HK-2 (cell line): ENCODE data around the gene SEMA4B.

Experiments used
- DNase-seq: peaks from one replicate; pipeline ENCODE4 v3.0.0-alpha.2; 2018; ENCODE audit not compliant: unreplicated experiment

The SEMA4B gene

DNA sequence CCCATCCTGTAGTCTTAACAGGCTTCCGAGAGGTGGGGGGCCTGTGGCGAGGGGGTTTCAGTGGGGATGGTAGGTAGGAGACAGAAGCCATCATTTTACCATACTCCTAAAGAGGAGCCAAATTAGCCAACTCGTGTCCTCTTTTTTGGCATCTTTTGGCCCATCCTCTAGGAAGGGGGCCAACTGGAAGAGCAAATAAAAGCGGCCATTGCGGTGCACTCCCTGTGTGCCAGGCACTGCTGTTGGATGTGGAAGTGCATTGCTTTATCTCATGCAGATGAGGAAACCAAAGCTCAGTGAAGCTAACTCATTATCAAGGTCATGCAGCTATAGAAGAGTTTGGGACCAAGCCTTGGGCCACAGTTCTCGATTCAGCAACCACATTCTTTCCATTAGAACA lies 6.1 kb downstream of the SEMA4B start:
- DNase-seq, result no peak

DNA sequence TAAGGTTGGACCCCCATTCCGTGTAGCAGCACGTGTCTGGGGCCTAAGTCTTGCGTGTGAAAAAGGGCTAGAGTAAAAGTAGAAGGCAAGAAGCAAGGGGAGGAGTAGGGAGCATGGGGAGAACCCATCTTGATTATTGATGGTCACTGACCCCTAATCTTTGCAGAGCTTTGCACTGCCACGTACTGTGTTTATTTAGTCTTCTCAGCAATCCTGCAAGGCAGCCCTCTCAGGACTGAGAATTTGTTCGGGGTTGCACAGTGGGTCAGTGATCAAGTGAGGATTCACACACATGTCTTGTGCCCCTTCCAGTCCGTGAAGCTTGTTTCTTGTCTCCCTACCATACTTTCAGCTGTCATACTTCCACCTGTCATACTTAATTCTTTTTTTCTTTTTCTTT lies 7.2 kb downstream of the SEMA4B start:
- no peak for DNase-seq

DNA sequence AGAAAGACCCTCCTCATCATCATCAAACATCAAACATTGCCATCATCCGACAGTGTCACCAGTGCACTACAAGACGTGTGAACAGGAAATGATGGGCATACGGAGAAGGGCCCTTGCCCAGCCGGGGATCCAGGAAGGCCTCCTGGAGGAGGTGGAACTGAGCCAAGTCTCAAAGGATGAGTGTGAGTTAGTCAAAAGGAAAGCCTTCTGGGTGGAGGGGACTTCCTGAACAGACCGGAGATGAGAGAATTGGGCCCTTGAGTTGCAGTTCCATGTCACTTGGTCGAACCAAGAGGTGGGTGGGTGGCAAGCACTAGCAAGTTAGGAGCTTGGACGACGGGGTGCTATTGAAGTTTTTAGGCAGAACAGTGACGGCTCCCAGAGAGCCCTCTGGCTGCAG lies 8.5 kb downstream of the SEMA4B start:
- no peak for DNase-seq

DNA sequence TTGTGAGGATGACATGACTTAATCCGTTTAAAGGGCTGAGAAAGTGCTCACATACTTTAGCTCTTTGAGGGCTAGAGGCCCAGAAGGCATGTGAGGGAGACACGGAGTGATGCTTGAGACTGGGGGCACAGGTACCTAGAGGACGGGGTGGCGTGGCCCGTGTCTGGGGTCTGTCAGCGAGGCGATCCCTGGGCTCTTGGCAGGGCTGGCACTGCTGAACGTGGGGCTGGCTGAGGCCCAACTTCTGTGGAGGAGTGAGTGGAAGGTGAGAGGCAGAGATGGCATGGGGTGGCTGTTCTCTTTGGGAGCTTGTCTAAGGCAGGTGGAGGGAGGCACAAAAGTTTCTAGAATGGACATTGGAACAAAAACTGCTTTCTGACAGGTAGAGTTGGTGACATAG lies 9.5 kb downstream of the SEMA4B start:
- DNase-seq, result no peak

DNA sequence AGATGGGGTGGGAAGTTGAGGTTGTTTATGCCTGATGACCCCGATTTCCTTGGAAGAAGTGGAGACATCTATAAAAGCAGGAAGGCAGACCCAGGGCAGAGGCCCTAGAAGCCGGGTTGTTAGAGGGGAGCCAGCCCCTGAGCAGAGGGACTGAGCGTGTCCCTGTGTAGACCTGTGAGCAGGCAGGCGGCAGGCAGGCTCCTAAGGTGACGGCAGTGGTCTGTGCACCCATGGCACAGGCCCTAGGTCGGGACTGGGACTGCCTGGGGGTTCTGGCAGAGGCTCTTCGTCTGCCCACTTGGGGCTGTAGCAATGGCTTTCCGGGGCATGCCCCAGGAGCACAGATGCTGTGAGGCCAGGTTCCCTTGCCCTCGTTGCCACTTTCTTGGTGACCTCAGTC lies 9.9 kb downstream of the SEMA4B start:
- DNase-seq, result no peak

DNA sequence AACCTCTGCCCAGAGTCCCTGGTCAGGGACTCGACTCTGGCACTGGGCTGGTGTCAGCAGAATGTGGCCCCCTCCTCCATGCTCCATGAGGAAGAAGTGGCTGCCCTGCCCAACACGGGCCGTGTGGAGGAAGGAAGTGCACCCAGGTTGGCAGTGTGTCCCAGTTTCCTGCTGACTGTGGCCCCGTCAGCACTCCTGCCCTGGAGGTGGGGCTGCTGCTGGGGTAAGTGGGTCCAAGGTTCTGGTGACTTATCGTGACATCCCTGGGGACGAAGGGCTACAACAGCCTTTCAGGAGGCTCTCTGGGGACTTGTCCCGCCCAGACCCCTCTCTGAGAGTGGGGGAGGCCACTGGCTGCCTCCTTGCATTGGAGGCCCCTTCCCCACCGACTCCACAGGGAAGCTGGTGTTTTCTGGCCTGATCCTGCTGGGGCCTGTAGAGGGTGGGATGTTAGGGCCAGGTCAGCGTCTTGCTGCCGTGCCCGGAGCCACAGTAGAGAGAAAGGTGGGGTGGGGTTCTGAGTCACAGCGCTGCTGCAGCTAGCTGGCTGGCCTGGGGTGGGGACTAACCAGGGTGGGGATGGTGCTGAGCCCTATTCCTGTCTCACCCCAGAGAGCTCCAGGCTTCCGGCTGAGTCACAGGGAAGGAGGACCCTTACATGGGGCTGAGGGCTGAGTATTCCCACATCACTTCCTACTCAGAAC lies 10.5 kb downstream of the SEMA4B start:
- DNase-seq, result peak; percentile 55

DNA sequence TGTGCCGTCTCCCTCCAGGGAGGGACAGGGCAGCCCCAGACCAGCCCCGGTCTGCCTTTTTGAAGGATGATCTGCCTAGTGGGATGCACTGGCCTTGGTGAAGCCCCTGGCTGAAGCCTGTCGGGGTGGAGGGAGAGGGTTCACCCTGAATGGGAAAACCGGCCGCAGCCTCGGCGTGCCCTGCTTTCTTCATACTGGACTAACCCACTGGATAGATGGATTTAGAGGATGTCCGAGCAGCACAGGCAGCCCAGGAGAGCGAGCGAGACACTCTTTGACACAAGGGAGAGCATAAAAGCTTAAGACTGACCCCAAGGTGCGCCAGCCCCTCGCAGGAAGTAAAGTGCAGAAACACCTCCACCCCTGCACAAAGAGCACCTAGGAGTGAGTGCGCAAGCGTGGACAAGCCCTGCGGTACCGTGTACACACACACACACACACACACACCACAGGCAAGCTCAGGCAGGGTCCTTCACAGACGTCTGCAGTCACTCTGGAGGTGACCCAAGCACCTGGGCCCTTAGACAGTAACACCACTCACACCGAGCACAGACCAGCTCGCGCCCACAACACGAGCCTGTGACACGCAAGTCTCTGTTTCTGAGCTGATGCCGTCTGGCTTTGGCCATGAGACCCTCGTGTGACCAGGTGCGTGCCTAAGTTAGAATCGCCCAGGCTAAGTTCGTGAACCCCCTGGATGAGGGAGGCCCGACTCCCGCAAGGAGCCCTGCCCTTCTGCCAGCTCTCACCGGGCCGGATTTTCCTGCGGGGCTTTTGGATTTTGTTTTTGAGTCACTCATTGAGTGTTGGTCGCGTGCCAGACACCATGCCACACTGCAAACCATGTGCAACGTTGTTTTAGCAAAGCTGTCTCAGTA lies 11.3 kb downstream of the SEMA4B start:
- DNase-seq, result no peak

DNA sequence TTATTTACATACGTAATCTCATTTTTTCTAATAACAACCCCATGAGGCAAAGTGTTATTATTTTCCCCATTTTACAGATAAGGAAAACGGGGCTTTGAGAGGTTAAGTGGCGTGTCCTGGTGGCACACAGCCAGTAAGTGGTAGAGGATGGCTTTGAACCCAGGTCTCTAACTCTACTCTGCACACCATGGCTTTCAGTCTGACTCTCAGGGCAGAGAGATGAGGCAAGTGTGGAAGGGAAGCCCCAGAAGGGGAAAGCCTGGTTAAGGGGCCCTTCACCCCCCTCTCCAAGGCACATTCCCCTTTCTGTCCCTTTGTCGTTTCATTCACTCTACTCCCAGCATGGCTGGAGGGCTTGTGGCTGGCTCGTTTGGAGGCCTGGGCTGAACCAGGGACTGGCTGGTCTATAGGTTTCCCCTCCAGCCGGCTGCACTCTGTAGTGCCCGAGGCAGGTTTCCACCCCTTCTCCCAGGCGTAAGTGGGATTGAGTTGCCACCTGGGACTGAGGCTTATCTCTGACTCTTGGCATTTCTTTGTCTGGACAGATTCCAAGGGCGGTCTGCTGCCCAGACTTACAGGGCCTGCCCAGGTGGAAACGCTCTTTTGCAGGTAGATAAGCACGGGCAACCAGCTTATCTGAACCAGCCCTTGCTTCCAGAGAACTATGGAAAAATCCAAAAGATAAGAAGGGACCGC lies 12.1 kb downstream of the SEMA4B start:
- no peak for DNase-seq

DNA sequence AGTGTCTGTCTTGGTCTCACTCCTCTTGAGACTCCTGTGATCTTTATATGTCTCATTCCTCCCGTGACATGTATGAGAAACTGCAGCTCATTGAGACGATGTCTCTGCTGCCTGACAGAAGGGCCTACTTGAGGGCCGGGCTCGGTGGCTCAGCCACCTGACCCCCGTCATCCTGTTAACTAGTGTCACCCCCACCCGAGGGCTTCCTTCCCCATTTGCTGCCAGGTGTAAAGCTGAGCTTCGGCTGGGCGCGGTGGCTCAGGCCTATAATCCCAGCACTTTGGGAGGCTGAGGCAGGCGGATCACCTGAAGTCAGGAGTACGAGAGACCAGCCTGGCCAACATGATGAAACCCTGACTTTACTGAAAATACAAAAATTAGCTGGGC lies 12.7 kb downstream of the SEMA4B start:
- DNase-seq, result no peak

DNA sequence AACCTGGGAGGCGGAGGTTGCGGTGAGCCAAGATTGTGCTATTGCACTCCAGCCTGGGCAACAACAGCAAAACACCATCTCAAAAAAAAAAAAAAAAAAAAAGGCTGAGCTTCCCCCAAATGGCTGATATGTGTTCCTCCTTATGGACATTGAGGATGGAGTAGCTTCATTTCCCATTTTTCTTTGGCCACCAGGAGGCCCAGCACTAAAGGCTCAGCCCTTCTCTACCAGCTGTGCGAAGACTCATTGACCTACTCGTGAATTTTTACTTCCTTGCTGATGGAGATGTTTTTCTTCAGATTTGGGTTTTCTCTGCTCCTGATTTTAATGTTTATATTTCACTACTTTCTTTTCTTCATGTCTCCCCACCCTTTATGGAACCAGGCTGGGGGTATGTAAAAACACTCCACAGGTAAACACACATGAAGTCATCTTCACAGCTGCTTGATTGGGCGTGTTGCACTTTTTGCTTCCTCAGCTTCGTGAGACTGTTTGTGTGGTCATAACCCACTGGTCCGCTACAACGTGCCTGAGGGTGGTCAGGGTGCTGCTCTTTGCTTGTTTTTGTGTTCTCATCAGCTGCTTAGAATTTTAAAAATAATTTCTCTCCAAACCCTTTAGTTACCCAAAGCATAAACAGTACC lies 13.5 kb downstream of the SEMA4B start:
- no peak for DNase-seq

DNA sequence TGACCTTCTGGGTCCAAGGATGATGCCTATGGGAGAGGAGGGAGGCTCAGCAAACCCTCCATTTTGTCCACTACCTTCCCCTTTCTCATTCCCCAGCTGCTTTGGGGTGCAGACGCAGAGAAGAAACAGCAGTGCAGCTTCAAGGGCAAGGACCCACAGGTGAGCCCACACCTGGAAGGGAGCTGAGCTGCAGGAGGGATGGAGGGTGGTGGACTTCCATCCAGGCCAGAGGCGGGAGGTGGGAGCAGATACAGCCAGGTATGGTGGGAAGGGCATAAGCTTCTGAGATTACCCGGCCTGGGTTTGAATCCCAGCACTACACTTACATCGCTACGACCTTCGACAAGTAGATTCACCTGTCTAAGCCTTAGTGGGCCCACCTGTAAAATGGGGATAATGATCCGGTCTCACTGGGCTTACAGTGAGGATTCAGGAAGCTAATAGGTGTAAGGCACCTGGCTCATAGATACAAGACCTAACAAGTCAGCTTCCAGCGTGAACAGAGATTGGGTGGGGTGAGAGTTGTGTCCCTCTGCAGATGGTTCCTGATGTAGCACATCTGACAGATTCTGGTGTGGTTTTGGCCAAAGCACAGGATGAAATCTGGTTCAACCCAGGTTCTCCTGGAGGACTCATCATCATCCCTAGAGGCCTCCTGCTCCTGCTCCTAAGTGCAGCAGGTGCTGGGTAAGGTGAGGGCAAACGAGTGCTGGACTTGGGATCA lies 16.7 kb downstream of the SEMA4B start:
- DNase-seq, result no peak

DNA sequence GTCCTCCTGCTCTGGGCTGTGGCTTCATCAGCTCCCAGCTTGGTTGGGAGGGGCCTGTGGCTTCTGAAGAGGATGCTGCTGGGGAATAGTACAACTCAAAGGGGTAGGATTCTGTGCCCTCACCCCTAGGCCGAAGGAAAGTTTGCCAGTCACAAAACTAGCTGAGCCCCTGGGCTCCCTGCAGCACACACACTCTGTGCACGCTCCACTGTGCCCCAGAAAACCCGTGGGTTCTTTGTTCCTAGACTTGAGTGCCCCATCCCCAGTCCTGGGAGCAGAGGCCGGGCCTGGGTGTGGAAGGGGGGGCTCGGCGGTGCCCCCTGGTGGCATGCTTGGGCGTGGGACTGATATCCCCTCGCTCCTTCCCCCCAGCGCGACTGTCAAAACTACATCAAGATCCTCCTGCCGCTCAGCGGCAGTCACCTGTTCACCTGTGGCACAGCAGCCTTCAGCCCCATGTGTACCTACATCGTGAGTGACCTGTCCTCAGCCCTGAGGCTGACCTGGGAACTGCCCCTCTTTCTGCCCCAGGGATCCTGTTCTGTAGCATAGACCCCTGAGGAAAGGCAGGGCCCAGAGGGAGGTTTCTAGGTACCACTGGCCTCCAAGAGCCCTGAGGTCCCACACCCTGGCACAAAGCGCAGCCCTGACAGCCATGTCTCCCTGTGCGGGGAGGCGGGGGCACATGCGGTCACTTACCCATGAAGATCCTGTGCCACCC lies 18.5 kb downstream of the SEMA4B start:
- DNase-seq, result no peak

DNA sequence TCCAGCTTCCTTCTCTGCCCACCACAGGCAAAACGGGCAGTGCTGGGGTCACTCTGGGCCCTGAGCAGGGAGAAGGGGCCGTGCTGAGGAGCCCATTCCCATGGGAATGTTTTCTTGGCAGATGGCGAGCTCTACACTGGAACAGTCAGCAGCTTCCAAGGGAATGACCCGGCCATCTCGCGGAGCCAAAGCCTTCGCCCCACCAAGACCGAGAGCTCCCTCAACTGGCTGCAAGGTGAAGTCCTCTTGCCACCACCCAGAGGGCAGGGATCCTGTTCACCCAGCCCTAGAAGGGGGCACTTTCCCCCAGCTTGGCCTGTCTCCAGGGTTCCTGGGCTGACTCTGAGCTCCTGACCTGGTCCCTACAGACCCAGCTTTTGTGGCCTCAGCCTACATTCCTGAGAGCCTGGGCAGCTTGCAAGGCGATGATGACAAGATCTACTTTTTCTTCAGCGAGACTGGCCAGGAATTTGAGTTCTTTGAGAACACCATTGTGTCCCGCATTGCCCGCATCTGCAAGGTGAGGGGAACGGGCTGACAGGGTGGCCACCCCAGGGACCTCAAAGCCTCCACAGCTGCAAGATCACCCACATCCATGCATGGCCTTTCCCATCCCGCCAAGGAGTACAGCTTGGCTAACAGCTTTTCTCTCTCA lies 20.2 kb downstream of the SEMA4B start:
- peak; percentile 62 for DNase-seq

DNA sequence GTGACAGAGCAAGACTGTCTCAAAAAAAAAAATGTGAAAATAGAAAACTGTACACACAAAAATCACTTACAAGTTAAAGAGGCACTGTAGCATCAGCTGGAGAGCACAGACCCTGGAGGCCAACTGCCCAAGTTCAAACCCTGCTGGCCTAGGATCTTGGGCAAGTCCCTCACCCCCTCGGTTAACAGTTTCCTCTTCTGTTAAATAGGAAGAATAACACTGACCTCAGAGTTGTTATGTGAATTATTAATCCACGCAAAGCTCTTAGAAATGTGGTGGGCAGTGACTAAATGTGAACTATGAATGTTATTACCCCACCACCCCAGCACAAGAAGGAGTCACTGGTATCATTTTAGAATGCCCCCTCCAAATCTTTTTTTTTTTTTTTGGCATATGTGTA lies 21.4 kb downstream of the SEMA4B start:
- DNase-seq, result no peak

DNA sequence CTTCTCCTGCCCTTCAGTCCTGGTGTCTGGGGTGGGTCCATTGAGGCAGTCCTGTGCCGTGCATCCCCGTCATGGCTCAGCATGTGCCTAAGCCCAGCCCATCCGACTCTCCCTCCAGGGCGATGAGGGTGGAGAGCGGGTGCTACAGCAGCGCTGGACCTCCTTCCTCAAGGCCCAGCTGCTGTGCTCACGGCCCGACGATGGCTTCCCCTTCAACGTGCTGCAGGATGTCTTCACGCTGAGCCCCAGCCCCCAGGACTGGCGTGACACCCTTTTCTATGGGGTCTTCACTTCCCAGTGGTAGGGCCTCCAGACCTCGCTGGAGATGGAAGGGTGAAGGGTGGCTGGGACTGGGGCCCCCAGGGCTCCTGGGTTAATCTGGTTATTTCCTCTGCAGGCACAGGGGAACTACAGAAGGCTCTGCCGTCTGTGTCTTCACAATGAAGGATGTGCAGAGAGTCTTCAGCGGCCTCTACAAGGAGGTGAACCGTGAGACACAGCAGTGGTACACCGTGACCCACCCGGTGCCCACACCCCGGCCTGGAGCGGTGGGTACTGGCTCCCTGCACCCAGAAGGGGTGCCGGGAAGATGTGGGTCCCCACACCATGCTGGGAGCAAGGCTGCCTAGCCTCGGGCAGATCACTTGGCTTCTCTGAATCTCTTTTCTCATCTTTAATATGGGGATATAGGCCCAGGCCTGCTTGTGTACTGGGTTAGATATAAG lies 22.5 kb downstream of the SEMA4B start:
- DNase-seq, result no peak

DNA sequence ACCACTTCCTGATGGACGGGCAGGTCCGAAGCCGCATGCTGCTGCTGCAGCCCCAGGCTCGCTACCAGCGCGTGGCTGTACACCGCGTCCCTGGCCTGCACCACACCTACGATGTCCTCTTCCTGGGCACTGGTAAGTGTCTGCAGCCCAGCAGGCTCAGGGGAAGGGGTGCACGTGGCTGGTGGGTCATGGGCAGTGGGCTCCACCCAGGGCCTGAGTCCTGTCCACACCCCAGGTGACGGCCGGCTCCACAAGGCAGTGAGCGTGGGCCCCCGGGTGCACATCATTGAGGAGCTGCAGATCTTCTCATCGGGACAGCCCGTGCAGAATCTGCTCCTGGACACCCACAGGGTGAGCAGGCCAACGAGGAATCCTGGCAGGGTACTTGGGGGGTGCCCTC lies 23.9 kb downstream of the SEMA4B start:
- DNase-seq, result no peak

DNA sequence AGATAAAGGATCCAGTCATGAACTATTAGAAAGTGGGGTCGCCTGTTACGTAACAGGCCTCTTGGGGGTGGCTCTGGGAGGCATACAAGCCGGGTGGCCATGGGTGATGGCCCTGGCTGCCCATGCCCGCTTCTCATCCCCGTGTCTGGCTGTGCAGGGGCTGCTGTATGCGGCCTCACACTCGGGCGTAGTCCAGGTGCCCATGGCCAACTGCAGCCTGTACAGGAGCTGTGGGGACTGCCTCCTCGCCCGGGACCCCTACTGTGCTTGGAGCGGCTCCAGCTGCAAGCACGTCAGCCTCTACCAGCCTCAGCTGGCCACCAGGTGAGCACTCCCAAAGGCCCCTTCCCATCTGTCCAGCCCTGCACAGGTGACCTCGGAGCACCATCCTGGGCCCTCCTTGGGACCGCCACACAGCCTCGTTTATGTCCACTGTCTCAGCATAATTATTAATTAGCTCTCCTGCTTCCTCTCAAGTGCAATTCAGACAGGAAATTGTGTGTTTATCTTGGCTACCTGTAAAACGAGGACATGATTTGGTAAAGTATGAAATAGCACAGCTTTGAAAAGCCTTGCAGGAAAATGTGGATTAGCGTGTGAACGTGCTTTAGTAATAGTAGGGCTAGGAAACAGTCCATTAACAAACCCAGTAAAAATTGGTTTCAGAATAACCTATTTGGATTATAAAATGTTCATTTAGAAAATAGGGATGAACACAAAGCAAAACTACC lies 24.5 kb downstream of the SEMA4B start:
- no peak for DNase-seq

DNA sequence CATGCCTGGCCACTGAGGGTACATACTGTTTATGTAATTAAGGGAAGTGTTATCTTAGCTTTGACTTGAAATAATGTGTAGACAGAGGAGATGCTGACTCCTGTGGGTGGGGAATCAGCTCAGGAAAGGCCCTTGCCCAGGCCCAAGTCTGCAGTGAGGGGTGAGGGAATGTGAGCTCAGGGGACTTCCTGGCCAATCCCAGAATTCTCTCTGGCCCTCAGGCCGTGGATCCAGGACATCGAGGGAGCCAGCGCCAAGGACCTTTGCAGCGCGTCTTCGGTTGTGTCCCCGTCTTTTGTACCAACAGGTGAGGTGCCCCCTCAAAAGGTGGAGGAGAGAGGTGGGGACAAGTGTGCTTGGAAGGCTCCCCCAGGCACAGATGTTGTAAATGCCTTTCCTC lies 26.2 kb downstream of the SEMA4B start:
- DNase-seq, result no peak
